H1 (cell line): ENCODE measurements around the gene ARHGAP8. TPM values are rescaled to one million over a fixed set of nuclear protein-coding genes. Genes with fewer than 3 reads are reported as not detected.

ENCODE experiments used
- CTCF ChIA-PET: fragments of 300-600 bp; sonication (Branson Sonifier 250); formaldehyde crosslinking; loops from one replicate; lab custom pipeline; 2021; ENCODE audit not compliant: partially characterized antibody; lab: Charles Lee
- POLR2A ChIA-PET: fragments of 300-600 bp; sonication (Branson Sonifier 250); formaldehyde crosslinking; loops from one replicate; lab custom pipeline; 2021; ENCODE audit warnings: inconsistent platforms; ENCODE audit not compliant: partially characterized antibody; lab: Charles Lee
- DNase-seq, 2 experiments: peaks; one replicate each; pipeline versions ENCODE4 v3.0.0 to v3.0.0-alpha.2; 2010 to 2022; ENCODE audit warnings: low spot score in 2 of 2, low read depth in 1 of 2, mixed read lengths in 1 of 2
- FAIRE-seq: peaks from 2 replicates; lab custom pipeline; 2011; peaks lifted over from hg19 to GRCh38; lab: Jason Lieb, UNC
- H2AFZ ChIP-seq: 2 replicates; pipeline ENCODE4 v1.8.1; 2012; ENCODE audit warnings: low read length, inconsistent platforms
- H2AK5ac ChIP-seq: 2 replicates; pipeline ENCODE4 v1.6.1; 2013; ENCODE audit warnings: low read depth, low read length
- H2BK120ac ChIP-seq: replicated peaks from 2 replicates; pipeline ENCODE3; 2013; ENCODE audit warnings: low read depth, low read length, inconsistent platforms
- H2BK12ac ChIP-seq: 2 replicates; pipeline ENCODE4 v1.6.1; 2013; ENCODE audit warnings: low read depth, low read length
- H2BK15ac ChIP-seq: 2 replicates; pipeline ENCODE4 v1.6.1; 2013; ENCODE audit warnings: low read length
- H2BK20ac ChIP-seq: 2 replicates; pipeline ENCODE4 v1.6.1; 2013; ENCODE audit warnings: low read length
- H2BK5ac ChIP-seq: 2 replicates; pipeline ENCODE4 v1.6.1; 2013; ENCODE audit warnings: low read depth, low read length
- H3K14ac ChIP-seq: 2 replicates; pipeline ENCODE4 v1.6.1; 2013; ENCODE audit warnings: inconsistent platforms; ENCODE audit not compliant: insufficient read length
- H3K18ac ChIP-seq: 2 replicates; pipeline ENCODE4 v1.6.1; 2013; ENCODE audit warnings: low read length; ENCODE audit errors: extremely low read depth
- H3K23ac ChIP-seq: 2 replicates; pipeline ENCODE4 v1.6.1; 2013; ENCODE audit warnings: inconsistent platforms; ENCODE audit not compliant: insufficient read length
- H3K23me2 ChIP-seq: 2 replicates; pipeline ENCODE4 v1.6.1; 2013; ENCODE audit warnings: low read depth, low read length
- H3K27ac ChIP-seq: 2 replicates; pipeline ENCODE4 v1.6.1; 2011; ENCODE audit warnings: low read depth, low read length, inconsistent platforms
- H3K27me3 ChIP-seq, 4 experiments: replicated peaks in 1 of 4; 1 replicate in 1 of 4; 2 replicates in 3 of 4; pipeline versions ENCODE4 v1.6.1 to v1.8.1; 2011 to 2013; ENCODE audit warnings: low read length in 3 of 4, mild to moderate bottlenecking in 3 of 4, inconsistent platforms in 2 of 4, mixed read lengths in 2 of 4, moderate library complexity in 1 of 4; ENCODE audit not compliant: control insufficient read depth in 3 of 4, insufficient read depth in 3 of 4; ENCODE audit errors: extremely low read depth in 1 of 4
- H3K36me3 ChIP-seq, 4 experiments: 2 replicates each; pipeline versions ENCODE4 v1.6.1 to v1.8.1; 2011 to 2013; ENCODE audit warnings: mild to moderate bottlenecking in 4 of 4, low read length in 3 of 4, moderate library complexity in 2 of 4, control low read depth in 1 of 4, inconsistent platforms in 1 of 4; ENCODE audit not compliant: insufficient read depth in 4 of 4, control insufficient read depth in 2 of 4
- H3K4ac ChIP-seq: replicated peaks from 2 replicates; pipeline ENCODE3; 2013; ENCODE audit warnings: low read length, low read depth, mixed read lengths, inconsistent platforms; ENCODE audit not compliant: insufficient read length
- H3K4me1 ChIP-seq, 4 experiments: replicated peaks in 1 of 4; 1 replicate in 1 of 4; 2 replicates in 3 of 4; pipeline versions ENCODE4 v1.6.1 to v1.8.1; 2011 to 2013; ENCODE audit warnings: low read length in 3 of 4, inconsistent platforms in 2 of 4, mixed read lengths in 1 of 4; ENCODE audit not compliant: insufficient read depth in 4 of 4, control insufficient read depth in 3 of 4
- H3K4me2 ChIP-seq, 2 experiments: 2 replicates each; pipeline versions ENCODE4 v1.6.1 to v1.8.1; 2011 to 2013; ENCODE audit warnings: low read depth in 2 of 2, low read length in 2 of 2, control low read depth in 1 of 2, inconsistent platforms in 1 of 2, mild to moderate bottlenecking in 1 of 2; ENCODE audit not compliant: insufficient read depth in 1 of 2
- H3K4me3 ChIP-seq, 4 experiments: fragments of 200-600, 300-600 bp in 1 of 4; sonication (generic), shearing (Covaris generic), sonication (Bioruptor Twin) in 1 of 4; 2 replicates each; pipeline versions ENCODE4 v1.5.1 to v1.8.1; 2011 to 2016; ENCODE audit warnings: low read length in 4 of 4, low read depth in 3 of 4, control low read depth in 2 of 4, inconsistent platforms in 2 of 4, mild to moderate bottlenecking in 2 of 4, mixed read lengths in 1 of 4, moderate library complexity in 1 of 4; ENCODE audit not compliant: insufficient read depth in 2 of 4; ENCODE audit errors: extremely low read depth in 1 of 4
- H3K56ac ChIP-seq: replicated peaks from 2 replicates; pipeline ENCODE3; 2013; ENCODE audit warnings: low read depth, mild to moderate bottlenecking, mixed read lengths, low read length, inconsistent platforms; ENCODE audit not compliant: insufficient read length
- H3K79me1 ChIP-seq: 2 replicates; pipeline ENCODE4 v1.6.1; 2013; ENCODE audit warnings: low read depth, low read length, control low read depth
- H3K79me2 ChIP-seq, 2 experiments: 2 replicates each; pipeline versions ENCODE4 v1.6.1 to v1.8.1; 2012 to 2013; ENCODE audit warnings: low read length in 2 of 2, mild to moderate bottlenecking in 2 of 2, inconsistent platforms in 1 of 2; ENCODE audit not compliant: insufficient read depth in 2 of 2, control insufficient read depth in 1 of 2
- H3K9ac ChIP-seq, 4 experiments: replicated peaks in 1 of 4; 1 replicate in 1 of 4; 2 replicates in 3 of 4; pipeline versions ENCODE4 v1.6.1 to v1.8.1; 2011 to 2013; ENCODE audit warnings: low read depth in 3 of 4, low read length in 3 of 4, control low read depth in 2 of 4, mild to moderate bottlenecking in 2 of 4, moderate library complexity in 2 of 4, inconsistent platforms in 1 of 4; ENCODE audit errors: extremely low read depth in 1 of 4
- H3K9me3 ChIP-seq, 2 experiments: 2 replicates each; pipeline versions ENCODE4 v1.6.1 to v1.8.1; 2012 to 2013; ENCODE audit warnings: mild to moderate bottlenecking in 2 of 2, moderate library complexity in 2 of 2, control low read depth in 1 of 2, inconsistent platforms in 1 of 2, low read depth in 1 of 2, low read length in 1 of 2, mixed read lengths in 1 of 2; ENCODE audit not compliant: insufficient read depth in 2 of 2
- H4K20me1 ChIP-seq, 2 experiments: replicated peaks in 1 of 2; 2 replicates each; pipeline versions ENCODE3 to v1.8.1; 2011 to 2013; ENCODE audit warnings: inconsistent platforms in 2 of 2, low read length in 2 of 2, mild to moderate bottlenecking in 1 of 2; ENCODE audit not compliant: insufficient read depth in 2 of 2, control insufficient read depth in 1 of 2
- H4K5ac ChIP-seq: 2 replicates; pipeline ENCODE4 v1.6.1; 2013; ENCODE audit warnings: low read length, low read depth, mixed read lengths, inconsistent platforms; ENCODE audit not compliant: insufficient read length
- H4K8ac ChIP-seq: 2 replicates; pipeline ENCODE4 v1.8.0; 2013; ENCODE audit warnings: mild to moderate bottlenecking, moderate library complexity, low read length, inconsistent platforms; ENCODE audit not compliant: insufficient read depth; ENCODE audit errors: extremely low read depth
- H4K91ac ChIP-seq: replicated peaks from 2 replicates; pipeline ENCODE3; 2013; ENCODE audit warnings: low read length, mixed read lengths, inconsistent platforms; ENCODE audit not compliant: insufficient read length
- CBX8 ChIP-seq: fragments of 300-800, 300-1000 bp; sonication (generic); IDR thresholded peaks from 2 replicates; pipeline ENCODE4 v1.7.1; 2016; ENCODE audit warnings: low read depth, low read length, borderline replicate concordance
- EGR1 ChIP-seq: IDR thresholded peaks from 2 replicates; pipeline ENCODE4 v1.6.1; 2011; ENCODE audit warnings: low read depth, low read length, borderline replicate concordance
- JUND ChIP-seq: IDR thresholded peaks from 2 replicates; pipeline ENCODE4 v1.6.1; 2011; ENCODE audit warnings: mild to moderate bottlenecking, improper control_type of control experiment, low read length
- MAFK ChIP-seq: IDR thresholded peaks from 2 replicates; pipeline ENCODE4 v1.6.1; 2012; ENCODE audit warnings: low read depth, mild to moderate bottlenecking, improper control_type of control experiment, low read length
- SIRT6 ChIP-seq: IDR thresholded peaks from one replicate; pipeline ENCODE4 v1.7.1; 2012; ENCODE audit warnings: low read length, inconsistent platforms
- SRF ChIP-seq: IDR thresholded peaks from 2 replicates; pipeline ENCODE4 v1.6.1; 2011; ENCODE audit warnings: mild to moderate bottlenecking, low read depth, low read length, moderate library complexity
- SUZ12 ChIP-seq: fragments of 200-600 bp; sonication (generic); IDR thresholded peaks from 2 replicates; pipeline ENCODE4 v1.6.1; 2012; ENCODE audit warnings: mild to moderate bottlenecking, inconsistent platforms, low read length, moderate library complexity, mixed read lengths
- ZNF274 ChIP-seq: IDR thresholded peaks from 2 replicates; pipeline ENCODE4 v1.7.0; 2012; ENCODE audit warnings: low read length, borderline replicate concordance; ENCODE audit errors: extremely low read depth
- WGBS, 2 experiments: shearing (Covaris generic) in 1 of 2; methylation state at CpG; one replicate each; pipeline versions ENCODE4 v1.1.6 to v1.1.7; 2013 to 2015; ENCODE audit warnings: low lambda C conversion rate in 2 of 2, mixed read lengths in 2 of 2, inconsistent platforms in 1 of 2, low coverage in 1 of 2, missing lambda C conversion rate in 1 of 2; ENCODE audit not compliant: insufficient replicate concordance in 2 of 2, insufficient coverage in 1 of 2, insufficient read length in 1 of 2; ENCODE audit errors: extremely low coverage in 1 of 2, missing lambda C conversion rate in 1 of 2; 5-methylcytosine and 5-hydroxymethylcytosine counted together
- polyA plus RNA-seq, 7 experiments: library from polyadenylated mRNA; depleted of rRNA in 3 of 7; stranded (reverse) in 5 of 7; unstranded in 2 of 7; fragments of >200 nt in 5 of 7; fragments of 200-250 nt in 2 of 7; gene quantifications; 1 replicate in 5 of 7; 2 replicates in 1 of 7; 4 replicates in 1 of 7; pipeline versions ENCODE4 v1.2.1 to v1.2.3, GENCODE V29; 2011 to 2013; ENCODE audit warnings: missing spikeins in 2 of 7, mixed read lengths in 2 of 7
- total RNA-seq: library from RNA; stranded (reverse); fragmentation: NEBNext Ultra II Directional; extraction: Animal tissue kit (Norgen Biotek cat#: 25700); gene quantifications from 2 replicates; pipeline ENCODE4 v1.2.1, GENCODE V29; 2021

ARHGAP8 gene
- total and polyA plus RNA-seq, 2 of the 8 experiments (the other 6 are each of a cell fraction or from before 2014, with no cell fraction given) = 35.6 to 47.7 TPM

DNA sequence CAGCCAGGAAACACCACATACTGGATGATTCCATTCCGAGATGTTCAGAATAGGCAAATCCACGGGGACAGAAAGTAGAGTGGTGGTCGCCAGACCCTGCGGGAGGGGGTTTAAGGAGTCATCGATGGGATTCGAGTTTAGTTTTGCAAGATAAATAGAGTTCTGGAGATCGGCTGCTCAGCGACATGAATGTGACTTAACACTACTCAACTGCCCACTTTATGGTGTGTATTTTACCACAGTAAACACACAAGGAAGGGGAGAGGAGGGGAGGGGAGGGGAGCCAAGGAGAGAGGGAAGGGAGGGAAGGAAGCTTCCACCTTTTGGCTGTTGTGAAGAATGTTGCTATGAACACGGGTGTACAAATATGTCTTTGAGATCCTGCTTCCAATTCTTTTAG lies 10.4 kb upstream of the ARHGAP8 start:
- no peak overlapping the region for H4K91ac ChIP-seq
- no peak overlapping the region for H2BK12ac ChIP-seq
- H3K18ac ChIP-seq = no peak overlapping the region
- no peak overlapping the region for H2BK20ac ChIP-seq
- H3K9me3 ChIP-seq = no peaks in the 10 kb centered on the region
- H3K56ac ChIP-seq = no peak overlapping the region
- H3K4me2 ChIP-seq = no peak overlapping the region
- 91% methylated on average over 8 of the region's 9 CpGs; no CpG with 5 or more reads in 1 of the 2 experiments for WGBS, 2 experiments
- no peaks in the 10 kb centered on the region for H3K23me2 ChIP-seq
- POLR2A ChIA-PET = interaction anchor here (1.3 kb wide), 1 partner anchor 10 kb away, joined by 4 read pairs; the partner anchor contains the start of gene ARHGAP8
- H2AK5ac ChIP-seq = no peak overlapping the region
- H2BK15ac ChIP-seq = no peak overlapping the region
- H3K4ac ChIP-seq = no peak overlapping the region
- H3K23ac ChIP-seq = no peak overlapping the region
- H3K36me3 ChIP-seq = no peaks in the 10 kb centered on the region
- H3K79me1 ChIP-seq = no peaks in the 10 kb centered on the region
- no peak overlapping the region for H3K14ac ChIP-seq
- CTCF ChIA-PET = no interaction called here
- no peak overlapping the region for H2AFZ ChIP-seq
- H2BK5ac ChIP-seq = no peak overlapping the region
- FAIRE-seq (no peak), DNase-seq (peak in 1 of 2 experiments; percentile 40)
- H4K20me1 ChIP-seq = peaks cover 0 to 3% of the 10 kb centered on the region in 2 experiments
- H3K9ac ChIP-seq = no peak overlapping the region
- H3K4me3 ChIP-seq = no peak overlapping the region
- peaks cover 0 to 28% (median 17%) of the 10 kb centered on the region in 4 experiments; a peak in 5 of 7 replicates for H3K4me1 ChIP-seq
- H4K5ac ChIP-seq = no peak overlapping the region
- H3K79me2 ChIP-seq = no peaks in the 10 kb centered on the region
- H3K27me3 ChIP-seq = peaks cover 0 to 5% (median 0%) of the 10 kb centered on the region in 4 experiments; a peak in 2 of 7 replicates
- H4K8ac ChIP-seq = no peak overlapping the region
- H2BK120ac ChIP-seq = no peak overlapping the region
- no peak overlapping the region for H3K27ac ChIP-seq
- TF ChIP-seq ZNF274 (no peak), CBX8 (no peak), MAFK (no peak), SUZ12 (no peak), JUND (no peak), SIRT6 (no peak), SRF (no peak), EGR1 (no peak)
